ENCODE data around the gene AKAP13. TPM values are rescaled to one million over a fixed set of nuclear protein-coding genes. Genes with fewer than 3 reads are reported as not detected.

AKAP13 gene
- total and polyA plus RNA-seq, 2 donors (not counting 1 experiment from before 2014, with no cell fraction given), result 73.8 to 358 TPM

DNA sequence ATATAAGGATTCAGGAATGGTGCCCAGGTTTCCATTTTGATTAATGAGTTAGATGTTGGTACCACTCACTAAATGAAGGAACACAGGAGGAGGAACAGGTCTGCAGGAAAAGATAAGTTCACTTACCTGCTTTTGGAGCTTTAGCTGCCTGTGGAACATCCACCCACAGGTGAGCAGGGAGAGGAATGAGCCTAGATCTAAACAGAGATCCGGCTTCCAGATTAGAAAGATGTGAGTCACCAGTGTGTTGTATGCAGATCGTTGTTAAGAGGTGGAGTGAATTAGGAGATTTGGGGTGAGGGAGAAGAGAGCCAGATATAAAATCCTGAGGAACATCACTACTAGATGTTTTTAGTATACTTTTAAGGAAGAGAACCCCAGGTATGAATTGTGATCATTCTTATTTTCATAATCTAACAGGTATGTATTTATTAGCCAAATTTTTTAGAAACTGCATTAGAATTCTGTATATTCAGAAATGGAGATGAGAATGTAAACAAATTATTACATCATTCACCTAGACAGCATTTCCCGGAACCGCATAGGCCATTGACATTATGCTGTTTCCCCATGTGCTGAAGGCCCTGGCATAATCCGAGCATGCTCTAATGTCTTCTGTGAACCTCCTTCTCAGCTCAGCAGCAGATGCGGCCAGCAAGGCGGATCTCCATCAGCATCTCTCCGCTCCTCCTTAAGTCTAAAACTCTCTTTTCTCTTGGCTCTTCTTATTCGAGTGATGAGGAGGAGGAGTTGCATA, 296.1 kb downstream of the AKAP13 start:
- ChIA-PET CTCF (interaction anchor here (0.6 to 1.6 kb wide), 2 partner anchors 58 to 96 kb away, joined by 3 read pairs; no protein-coding TSS in a partner anchor), POLR2A (no interaction called here)
- 98% methylated on average over 5 of the region's 9 CpGs for WGBS (ENCODE audit: insufficient coverage)
- Histone ChIP-seq H4K20me1 (ENCODE audit: control insufficient read depth, insufficient read depth, low read length, poor library complexity, severe bottlenecking) (no peaks in the 10 kb centered on the region), H3K4me1 (ENCODE audit: control insufficient read depth in 2 of 2, insufficient read depth in 2 of 2, low read length in 2 of 2) (no peaks in the 10 kb centered on the region), H3K36me3 (replicated peaks in 1 of 2; ENCODE audit: control extremely low read depth in 1 of 2, control insufficient read depth in 1 of 2, extremely low read depth in 1 of 2, insufficient read depth in 2 of 2, low read length in 1 of 2) (peaks cover 18 to 59% of the 10 kb centered on the region in 2 experiments), H3K9ac (ENCODE audit: low read length) (no peak overlapping the region), H3K4me3 (ENCODE audit: control extremely low read depth in 1 of 5, extremely low read depth in 1 of 5, insufficient read depth in 1 of 5, low read depth in 2 of 5, low read length in 4 of 5) (no peak overlapping the region), H3K9me3 (ENCODE audit: control extremely low read depth in 1 of 3, control insufficient read depth in 2 of 3, insufficient read depth in 1 of 3, low read length in 2 of 3) (no peaks in the 10 kb centered on the region), H2AFZ (ENCODE audit: insufficient read depth, low read depth, low read length, poor library complexity, severe bottlenecking) (no peak overlapping the region), H3K27me3 (replicated peaks in 1 of 4; ENCODE audit: control extremely low read depth in 1 of 4, control insufficient read depth in 3 of 4, insufficient read depth in 4 of 4, low read length in 3 of 4) (no peaks in the 10 kb centered on the region), H3K4me2 (replicated peaks; ENCODE audit: low read depth, low read length, poor library complexity, severe bottlenecking) (no peak overlapping the region), H3K27ac (ENCODE audit: low read length in 2 of 2) (no peak overlapping the region), H3K79me2 (ENCODE audit: control insufficient read depth, insufficient read depth, low read length) (no peaks in the 10 kb centered on the region)
- no peak for ATAC-seq (ENCODE audit: low read depth)
- Mint-ChIP-seq H3K27ac (no peak overlapping the region), H3K9me3 (ENCODE audit: insufficient read depth) (no peaks in the 10 kb centered on the region), H3K4me3 (no peak overlapping the region), H3K27me3 (no peaks in the 10 kb centered on the region), H3K4me1 (no peaks in the 10 kb centered on the region)
- TF ChIP-seq EZH2 (IDR thresholded peaks at IDR 0.05; ENCODE audit: borderline replicate concordance, insufficient read depth, low read depth, low read length, poor library complexity, severe bottlenecking), result no peak
- TF ChIP-seq, protein P1, sequence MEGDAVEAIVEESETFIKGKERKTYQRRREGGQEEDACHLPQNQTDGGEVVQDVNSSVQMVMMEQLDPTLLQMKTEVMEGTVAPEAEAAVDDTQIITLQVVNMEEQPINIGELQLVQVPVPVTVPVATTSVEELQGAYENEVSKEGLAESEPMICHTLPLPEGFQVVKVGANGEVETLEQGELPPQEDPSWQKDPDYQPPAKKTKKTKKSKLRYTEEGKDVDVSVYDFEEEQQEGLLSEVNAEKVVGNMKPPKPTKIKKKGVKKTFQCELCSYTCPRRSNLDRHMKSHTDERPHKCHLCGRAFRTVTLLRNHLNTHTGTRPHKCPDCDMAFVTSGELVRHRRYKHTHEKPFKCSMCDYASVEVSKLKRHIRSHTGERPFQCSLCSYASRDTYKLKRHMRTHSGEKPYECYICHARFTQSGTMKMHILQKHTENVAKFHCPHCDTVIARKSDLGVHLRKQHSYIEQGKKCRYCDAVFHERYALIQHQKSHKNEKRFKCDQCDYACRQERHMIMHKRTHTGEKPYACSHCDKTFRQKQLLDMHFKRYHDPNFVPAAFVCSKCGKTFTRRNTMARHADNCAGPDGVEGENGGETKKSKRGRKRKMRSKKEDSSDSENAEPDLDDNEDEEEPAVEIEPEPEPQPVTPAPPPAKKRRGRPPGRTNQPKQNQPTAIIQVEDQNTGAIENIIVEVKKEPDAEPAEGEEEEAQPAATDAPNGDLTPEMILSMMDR (IDR thresholded peaks at IDR 0.05), result no peak
- intact Hi-C loops (cut with micrococcal nuclease), result no loop called here
- no peak for DNase-seq

DNA sequence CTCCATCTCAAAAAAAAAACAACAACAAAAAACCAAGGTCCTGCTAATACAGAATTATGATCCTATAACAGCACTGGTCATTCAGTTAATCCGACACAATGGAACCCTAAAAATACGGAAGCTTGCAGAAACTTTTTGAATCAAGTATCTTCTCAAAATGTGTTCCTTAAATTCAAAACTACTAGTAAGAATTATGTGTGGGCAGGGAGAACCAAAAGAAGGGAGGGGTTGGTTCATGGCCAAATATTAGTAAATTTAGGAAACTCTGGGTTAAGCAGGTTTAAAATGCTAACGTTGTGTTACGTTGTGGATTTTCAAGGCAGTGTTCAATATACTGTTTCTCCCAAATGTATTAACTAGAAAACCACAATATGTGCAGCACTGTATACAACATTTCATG, 298.8 kb downstream of the AKAP13 start:
- Histone ChIP-seq H3K4me3 (ENCODE audit: control extremely low read depth in 1 of 5, extremely low read depth in 1 of 5, insufficient read depth in 1 of 5, low read depth in 2 of 5, low read length in 4 of 5) (no peak overlapping the region), H3K79me2 (ENCODE audit: control insufficient read depth, insufficient read depth, low read length) (no peaks in the 10 kb centered on the region), H3K9me3 (ENCODE audit: control extremely low read depth in 1 of 3, control insufficient read depth in 2 of 3, insufficient read depth in 1 of 3, low read length in 2 of 3) (no peaks in the 10 kb centered on the region), H4K20me1 (ENCODE audit: control insufficient read depth, insufficient read depth, low read length, poor library complexity, severe bottlenecking) (no peaks in the 10 kb centered on the region), H3K36me3 (replicated peaks in 1 of 2; ENCODE audit: control extremely low read depth in 1 of 2, control insufficient read depth in 1 of 2, extremely low read depth in 1 of 2, insufficient read depth in 2 of 2, low read length in 1 of 2) (peaks cover 18 to 58% of the 10 kb centered on the region in 2 experiments), H2AFZ (ENCODE audit: insufficient read depth, low read depth, low read length, poor library complexity, severe bottlenecking) (no peak overlapping the region), H3K4me1 (ENCODE audit: control insufficient read depth in 2 of 2, insufficient read depth in 2 of 2, low read length in 2 of 2) (no peaks in the 10 kb centered on the region), H3K9ac (ENCODE audit: low read length) (no peak overlapping the region), H3K4me2 (replicated peaks; ENCODE audit: low read depth, low read length, poor library complexity, severe bottlenecking) (no peak overlapping the region), H3K27me3 (replicated peaks in 1 of 4; ENCODE audit: control extremely low read depth in 1 of 4, control insufficient read depth in 3 of 4, insufficient read depth in 4 of 4, low read length in 3 of 4) (no peaks in the 10 kb centered on the region), H3K27ac (ENCODE audit: low read length in 2 of 2) (no peak overlapping the region)
- Mint-ChIP-seq H3K27me3 (no peaks in the 10 kb centered on the region), H3K9me3 (ENCODE audit: insufficient read depth) (no peaks in the 10 kb centered on the region), H3K27ac (no peak overlapping the region), H3K4me1 (no peaks in the 10 kb centered on the region), H3K4me3 (no peak overlapping the region)
- no peak for DNase-seq
- ChIA-PET CTCF (interaction anchor here (0.6 kb wide), 1 partner anchor 31 kb away, joined by 3 read pairs; no protein-coding TSS in a partner anchor), POLR2A (no interaction called here)
- TF ChIP-seq EZH2 (IDR thresholded peaks at IDR 0.05; ENCODE audit: borderline replicate concordance, insufficient read depth, low read depth, low read length, poor library complexity, severe bottlenecking), result no peak
- TF ChIP-seq, protein P1 (IDR thresholded peaks at IDR 0.05), result no peak
- intact Hi-C loops (cut with micrococcal nuclease), result no loop called here
- no peak for ATAC-seq (ENCODE audit: low read depth)
- WGBS (ENCODE audit: insufficient coverage), result no CpG with 5 or more reads among the region's 4 CpGs

Data from B cell (primary cell).